CD1c-positive myeloid dendritic cell (primary cell): Measurements from ENCODE around the gene CTNND2.

Experiments
- DNase-seq: peaks from one replicate; pipeline ENCODE4 v3.0.0-alpha.2; 2016; ENCODE audit errors: extremely low spot score

CTNND2 gene, protein sequence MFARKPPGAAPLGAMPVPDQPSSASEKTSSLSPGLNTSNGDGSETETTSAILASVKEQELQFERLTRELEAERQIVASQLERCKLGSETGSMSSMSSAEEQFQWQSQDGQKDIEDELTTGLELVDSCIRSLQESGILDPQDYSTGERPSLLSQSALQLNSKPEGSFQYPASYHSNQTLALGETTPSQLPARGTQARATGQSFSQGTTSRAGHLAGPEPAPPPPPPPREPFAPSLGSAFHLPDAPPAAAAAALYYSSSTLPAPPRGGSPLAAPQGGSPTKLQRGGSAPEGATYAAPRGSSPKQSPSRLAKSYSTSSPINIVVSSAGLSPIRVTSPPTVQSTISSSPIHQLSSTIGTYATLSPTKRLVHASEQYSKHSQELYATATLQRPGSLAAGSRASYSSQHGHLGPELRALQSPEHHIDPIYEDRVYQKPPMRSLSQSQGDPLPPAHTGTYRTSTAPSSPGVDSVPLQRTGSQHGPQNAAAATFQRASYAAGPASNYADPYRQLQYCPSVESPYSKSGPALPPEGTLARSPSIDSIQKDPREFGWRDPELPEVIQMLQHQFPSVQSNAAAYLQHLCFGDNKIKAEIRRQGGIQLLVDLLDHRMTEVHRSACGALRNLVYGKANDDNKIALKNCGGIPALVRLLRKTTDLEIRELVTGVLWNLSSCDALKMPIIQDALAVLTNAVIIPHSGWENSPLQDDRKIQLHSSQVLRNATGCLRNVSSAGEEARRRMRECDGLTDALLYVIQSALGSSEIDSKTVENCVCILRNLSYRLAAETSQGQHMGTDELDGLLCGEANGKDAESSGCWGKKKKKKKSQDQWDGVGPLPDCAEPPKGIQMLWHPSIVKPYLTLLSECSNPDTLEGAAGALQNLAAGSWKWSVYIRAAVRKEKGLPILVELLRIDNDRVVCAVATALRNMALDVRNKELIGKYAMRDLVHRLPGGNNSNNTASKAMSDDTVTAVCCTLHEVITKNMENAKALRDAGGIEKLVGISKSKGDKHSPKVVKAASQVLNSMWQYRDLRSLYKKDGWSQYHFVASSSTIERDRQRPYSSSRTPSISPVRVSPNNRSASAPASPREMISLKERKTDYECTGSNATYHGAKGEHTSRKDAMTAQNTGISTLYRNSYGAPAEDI (N-terminal part only)

DNA sequence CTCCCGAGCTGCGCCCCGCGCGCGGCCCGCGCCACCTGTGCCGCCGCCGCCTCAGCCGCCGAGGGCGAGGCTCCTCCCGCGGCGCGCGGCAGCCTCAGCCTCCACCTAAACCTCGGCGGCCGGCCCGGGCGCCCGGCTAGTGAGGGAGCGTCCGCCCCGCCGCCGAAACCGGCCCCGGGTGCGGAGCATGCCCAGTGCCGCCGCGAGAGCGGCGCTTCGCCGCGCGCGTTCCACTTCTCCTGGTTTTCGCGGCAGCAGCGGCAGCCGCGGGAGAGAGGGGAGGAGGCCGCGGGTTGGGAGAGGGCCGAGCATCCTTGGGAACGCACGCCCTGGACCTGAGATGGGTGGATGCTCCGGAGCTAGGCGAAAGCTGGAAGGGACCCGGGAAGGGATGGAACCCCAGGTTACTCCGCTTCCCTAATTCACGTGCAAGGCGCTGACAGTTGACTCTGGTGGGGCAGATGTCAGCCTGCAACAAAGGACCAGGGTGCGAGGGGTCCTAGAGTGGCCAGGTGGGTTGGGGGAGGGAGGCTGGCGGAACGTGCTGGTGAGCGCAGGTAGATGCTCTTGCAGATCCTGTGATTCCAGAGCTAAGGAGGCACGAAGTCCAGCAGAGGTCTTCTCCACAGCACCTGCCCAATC lies at the start of gene CTNND2:
Gene CTNND2 (minus strand): TSS at position 182 of the 642 bp plus-strand sequence. CDS start 593 bp downstream, outside the sequence.
- no peak for DNase-seq

DNA sequence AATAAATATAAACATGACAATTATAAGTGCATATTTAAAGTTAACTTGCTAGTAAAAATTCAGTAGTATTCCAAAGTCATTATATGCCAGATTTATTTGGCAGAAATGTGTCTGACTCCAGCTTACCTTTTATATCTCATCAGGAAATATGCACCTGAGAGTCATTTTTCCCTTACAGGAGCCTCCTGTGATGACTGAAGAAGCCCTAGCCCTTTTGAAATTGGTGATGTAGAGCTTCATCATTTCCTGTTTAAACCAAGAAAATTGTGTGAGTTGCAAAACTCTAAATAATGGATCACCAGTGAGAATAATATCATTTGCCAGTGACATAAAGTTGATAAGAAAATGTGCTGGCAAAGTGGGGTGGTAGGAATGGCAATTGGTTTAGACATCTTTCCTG lies 42.1 kb upstream of the CTNND2 start:
- DNase-seq = no peak

DNA sequence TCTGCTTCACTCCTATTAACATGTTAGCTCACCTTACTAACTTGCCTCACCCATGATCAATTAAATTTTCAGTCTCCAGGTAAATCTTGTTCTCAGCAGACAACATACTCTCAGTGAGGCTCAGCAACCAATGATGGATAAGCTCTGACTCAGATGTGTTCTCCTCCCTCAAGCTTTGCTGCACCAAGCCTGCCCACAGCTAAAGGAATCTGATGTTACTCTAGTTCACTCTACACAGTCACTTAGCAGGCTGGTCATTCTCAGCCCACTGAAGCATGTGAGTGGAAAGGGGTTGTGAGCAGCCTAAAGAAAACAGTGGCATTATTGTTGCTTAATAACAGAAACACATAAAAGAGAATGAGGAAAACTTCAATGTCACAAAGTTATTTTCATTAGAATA lies 37.3 kb upstream of the CTNND2 start:
- no peak for DNase-seq

DNA sequence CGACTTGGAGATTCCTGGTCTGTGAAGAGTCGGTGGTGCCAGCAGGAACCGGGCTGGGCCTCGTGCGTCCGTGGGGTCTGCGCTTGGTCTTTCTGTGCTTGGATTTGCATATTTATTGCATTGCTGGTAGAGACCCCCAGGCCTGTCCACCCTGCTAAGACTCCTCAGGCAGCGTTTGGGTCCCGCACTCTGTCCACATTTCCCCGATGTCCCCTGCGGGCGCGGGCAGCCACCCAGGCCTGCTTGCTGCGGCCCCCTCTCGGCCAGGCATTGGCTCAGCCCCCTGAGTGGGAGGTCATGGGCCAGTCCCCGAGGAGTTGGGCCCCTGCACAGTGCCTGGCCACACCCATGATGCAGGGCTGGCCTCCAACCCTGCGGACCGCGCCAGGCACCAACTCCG lies 27.4 kb upstream of the CTNND2 start:
- DNase-seq = no peak

DNA sequence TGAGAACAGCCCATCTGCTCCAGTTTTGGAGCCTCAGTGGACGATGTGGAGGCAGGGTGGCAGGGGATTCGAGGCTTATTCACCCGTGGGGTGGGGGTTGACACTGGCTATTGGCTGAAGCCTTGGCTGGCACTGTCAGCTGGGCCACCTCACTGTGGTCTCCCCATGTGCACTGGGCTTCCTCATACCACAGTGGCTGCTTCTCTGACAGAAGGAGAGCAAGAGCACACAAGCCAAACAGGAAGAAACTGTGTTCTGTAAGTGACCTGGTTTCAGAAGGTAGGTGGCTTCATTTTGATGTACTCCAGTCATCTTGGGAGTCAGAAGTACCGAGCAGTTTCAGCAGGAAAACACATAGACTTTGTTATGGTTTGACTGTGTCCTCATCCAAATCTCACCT lies 24.7 kb upstream of the CTNND2 start:
- DNase-seq = no peak

DNA sequence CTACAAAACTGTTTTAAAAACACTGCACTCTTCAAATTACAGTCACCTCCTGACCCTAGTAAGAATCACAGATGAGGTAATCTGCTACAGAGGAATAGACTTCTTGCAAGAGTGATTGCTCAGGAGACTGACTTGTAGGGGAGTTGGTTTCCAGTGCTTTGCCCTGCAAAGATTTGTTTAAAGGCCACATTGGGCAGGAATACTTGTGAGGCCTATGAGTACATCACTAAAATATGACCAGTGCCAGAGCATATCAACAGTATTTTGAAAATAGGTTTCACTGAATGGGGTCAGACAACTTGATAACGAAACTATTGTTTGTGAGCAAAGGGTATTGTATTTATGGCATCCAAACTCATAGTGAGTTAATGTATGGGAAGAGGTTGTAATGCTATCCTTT lies 21.5 kb upstream of the CTNND2 start:
- no peak for DNase-seq

DNA sequence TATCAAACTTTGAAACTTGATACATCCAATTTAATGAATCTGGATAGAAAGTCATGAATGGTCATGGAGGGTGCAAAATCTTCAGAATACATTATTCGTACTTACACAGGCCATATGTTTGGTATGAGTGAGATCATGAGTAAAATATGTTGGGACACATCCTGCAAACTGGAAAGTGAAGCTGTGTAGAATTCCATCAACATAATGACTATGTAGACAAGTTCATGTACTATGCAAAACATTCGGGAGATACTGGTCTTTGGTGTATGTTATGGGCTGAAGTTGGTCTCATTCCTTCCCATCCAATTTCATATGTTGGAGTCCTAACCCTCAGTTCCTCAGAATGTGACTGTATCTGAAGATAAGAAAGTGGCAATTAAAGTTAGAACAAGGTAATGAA lies 18.1 kb upstream of the CTNND2 start:
- no peak for DNase-seq

DNA sequence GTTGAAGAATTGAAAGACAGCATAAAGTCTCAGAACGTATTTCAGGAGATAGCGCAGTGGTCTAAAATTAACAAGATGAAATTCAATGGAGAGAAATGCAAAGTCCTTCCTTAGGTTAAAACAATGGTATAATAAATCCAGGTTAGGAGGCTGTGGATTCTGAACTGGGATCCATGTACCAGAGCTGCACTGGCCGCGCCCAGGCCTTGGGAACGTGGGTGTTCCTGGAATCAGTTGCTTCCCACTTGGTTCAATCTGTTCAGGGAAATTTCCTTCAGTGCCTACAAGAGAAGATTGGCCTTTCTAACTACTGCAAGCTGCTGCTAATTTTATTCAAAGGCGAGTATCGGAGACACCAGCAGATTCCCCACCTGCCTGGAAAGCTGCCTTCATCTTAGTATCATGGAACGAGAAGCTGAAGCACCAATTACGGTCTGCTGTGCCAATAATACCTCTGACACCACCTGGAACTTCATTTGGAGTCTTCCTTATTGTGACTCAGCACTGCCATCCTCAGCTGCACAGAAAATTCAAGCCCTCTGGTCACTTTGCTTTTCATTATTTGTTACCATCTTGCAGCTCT lies 14.3 kb upstream of the CTNND2 start:
- no peak for DNase-seq

DNA sequence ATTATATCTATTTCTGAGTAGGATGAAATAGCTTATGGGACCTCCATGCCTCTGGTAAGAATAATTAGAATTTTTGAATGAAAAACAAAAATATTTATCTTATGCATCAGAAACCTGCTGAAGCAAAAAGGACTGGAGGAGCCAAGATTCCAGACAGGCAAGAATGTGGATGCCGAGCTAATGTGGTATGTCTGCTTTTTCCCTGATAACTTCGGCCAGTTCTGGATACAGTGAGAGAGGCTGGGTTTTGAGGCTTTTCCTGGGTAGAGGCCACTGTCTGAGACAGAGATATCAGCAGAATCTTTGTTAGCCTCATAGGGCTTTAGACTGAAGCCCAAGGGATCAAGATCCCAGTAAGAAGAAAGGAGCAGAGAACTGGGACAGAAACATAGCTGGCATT lies 5.2 kb upstream of the CTNND2 start:
- DNase-seq = no peak

DNA sequence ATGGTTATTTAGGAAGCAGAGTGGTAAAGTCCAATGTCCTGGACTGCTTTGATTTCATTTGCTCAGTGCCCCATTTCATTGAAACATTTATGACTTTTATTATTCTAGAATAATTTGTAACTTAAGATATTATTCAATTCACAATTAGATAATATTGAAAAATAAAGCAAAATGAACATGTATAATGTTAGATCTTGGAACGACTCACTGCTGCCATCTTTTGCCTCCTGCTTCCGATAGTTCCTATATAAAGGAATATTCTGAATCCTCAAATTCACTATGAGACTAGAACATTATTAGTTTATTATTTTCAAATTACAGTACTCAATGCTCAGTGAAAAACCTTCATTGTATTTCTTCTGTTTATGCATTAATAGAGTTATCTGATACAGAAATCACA lies 2.3 kb upstream of the CTNND2 start:
- no peak for DNase-seq

DNA sequence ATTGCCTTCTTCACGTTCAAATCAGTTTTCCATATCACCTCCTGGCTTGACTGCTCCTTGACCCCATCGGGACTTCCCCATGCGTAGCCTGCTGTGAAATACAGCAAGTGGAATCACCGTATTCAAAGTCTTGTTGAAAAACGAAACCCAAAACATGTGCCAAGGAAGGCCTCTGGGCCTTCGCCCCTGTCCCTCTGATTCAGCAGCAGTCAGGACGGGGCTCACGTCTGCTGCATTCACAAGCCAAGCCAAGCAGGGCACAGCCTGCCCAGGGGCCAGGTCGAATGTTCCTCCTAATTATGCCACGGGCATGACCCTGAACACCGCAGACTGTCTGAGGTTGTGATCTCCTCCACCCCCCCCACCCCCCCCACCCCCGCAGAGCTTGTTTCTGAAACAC lies 960 bp upstream of the CTNND2 start:
- DNase-seq = no peak

DNA sequence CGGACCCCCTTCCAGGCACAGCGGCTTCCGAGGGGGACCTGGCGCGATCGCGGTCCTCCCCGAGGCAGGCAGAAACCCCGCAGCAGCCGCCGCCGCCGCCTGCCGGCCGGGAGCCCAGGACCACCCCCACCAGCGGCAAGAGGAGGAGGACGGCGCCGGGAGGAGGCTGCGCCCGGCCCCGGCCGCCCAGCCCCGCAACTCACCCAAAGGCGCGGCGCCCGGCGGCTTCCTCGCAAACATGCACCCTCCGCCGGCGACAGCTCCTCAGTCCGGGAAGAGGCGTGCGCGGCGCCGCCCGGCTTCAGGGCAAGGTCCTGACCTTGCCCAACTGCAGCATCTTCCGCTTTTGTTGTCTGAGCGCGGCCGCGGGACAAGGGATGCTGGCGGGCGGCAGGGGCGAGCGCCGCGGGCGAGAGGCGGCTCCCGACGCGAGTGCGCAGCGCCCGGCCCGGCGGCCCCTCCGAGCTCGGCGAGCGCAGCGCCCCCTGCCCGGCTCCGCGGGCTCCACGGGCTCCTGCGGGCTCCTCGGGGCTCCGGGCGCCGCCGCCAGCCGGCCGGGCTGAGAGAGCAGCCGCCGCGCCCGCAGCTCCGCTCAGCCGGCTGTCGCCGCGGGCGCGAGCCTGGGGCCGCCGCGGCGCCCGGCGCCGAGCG lies 507 bp downstream of the CTNND2 start:
- peak; percentile 5 for DNase-seq

DNA sequence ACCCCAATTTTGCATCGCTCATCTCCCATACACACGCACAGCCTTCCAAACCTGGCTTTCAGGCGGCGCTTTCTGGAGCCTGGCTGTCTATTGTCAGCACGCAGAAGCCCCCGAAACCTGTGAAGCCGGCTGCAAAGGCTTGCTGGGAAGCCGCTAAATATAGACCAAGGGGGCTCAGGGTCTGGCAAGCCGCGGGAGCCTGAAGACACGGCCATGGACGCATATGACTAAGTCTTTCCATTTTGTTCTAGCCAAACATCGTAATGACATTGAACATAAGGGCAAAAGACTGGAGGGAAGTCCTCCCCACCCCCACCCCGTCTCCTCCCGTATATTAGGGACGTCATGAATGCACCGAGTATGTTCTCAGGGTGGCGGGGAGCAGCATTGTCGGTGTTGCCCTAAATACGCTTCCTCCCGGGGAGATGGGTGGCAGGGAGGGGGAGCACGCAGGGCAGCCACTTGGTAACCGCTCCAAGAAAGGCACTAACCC lies 1.1 kb downstream of the CTNND2 start:
- no peak for DNase-seq

DNA sequence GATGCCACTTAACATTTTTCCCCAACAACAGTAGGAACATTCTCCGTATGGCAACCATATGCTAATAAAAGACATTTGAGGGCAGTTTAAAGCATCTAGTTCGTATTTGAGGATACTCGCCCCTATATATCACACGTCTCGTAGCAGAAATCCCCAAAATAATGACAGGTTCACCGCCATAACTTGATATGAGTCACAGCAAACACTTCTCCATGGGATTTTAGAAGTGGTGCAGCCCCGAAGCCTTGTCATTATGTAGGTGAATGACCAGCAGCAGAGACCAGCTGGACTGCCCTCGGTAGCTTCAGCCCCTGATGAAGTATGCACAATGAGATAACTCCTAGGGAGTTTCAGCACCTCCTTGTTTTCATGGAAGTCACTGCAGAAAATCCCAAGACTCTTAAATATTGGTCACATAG lies 2.0 kb downstream of the CTNND2 start:
- no peak for DNase-seq

DNA sequence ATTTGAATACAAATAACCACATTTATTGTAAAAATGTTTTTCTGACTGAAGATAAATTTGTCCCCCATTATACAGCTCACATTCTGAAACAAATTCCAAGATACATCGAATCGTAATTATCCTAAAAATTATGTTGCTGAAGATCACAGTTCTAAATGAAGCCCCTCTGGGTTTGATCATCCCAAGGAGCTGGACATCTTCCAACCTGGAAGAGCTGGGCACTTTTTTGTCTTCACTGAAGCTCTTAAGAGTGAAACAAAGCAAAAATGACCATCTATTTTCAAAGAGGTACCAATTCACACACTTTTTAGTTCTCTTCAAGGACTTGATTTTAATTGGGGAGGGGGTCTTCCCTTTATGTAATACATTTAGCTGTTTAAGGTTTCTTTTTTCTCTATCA lies 5.5 kb downstream of the CTNND2 start:
- no peak for DNase-seq

DNA sequence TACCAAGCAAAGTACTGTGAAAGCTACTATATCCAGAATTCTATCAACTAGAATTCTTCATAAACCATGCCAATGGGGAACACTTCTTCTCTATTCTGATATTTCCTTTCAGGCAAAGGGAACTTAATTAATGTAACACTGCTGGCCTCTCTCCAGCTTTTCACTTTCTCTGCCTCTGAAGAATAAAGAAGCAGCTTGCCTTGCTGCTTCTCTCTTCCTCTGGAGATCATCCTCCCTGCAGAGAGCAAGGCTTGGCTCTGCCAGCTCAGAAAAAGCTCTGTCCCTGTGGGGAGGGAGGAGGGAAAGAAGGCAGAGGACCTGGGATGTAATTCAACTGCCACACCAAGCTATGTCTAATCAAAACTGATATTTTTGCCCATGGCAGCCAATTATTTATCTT lies 6.5 kb downstream of the CTNND2 start:
- no peak for DNase-seq

DNA sequence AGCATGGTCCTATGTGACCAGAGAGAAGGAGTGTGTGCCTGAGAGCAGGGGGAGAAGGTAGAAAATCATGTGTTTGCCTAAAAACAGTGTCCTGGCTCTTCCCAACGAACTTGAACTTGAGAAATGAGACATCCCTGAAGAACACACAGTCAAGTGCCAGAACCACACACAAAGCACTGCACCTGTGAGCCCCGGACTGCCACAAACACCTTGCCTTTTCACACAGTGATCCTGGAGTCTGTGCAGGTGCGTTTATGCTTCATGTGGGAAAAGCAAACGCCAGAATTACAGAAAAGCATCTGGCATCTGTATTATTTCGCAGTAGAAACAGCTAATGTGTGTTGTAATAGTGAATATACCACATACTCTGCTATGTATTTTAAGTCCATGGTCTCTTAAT lies 9.3 kb downstream of the CTNND2 start:
- no peak for DNase-seq

DNA sequence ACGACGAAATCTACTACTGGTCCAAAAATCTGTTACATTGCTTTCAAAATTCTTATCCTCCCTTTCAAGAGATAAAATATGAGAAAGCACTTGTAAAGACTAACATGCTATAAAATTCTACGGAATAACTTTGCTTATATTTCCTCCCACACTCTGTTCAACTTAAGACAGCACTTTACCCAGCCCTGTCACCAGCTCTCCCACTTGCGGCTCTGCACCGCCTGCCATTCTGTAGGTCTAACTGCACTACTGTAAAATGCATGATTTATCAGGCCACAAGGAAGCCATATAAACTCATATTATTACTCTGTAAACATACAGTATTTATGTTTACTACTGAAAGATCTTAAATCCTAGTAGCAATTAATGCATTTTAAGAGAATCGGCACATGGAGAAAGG lies 11.4 kb downstream of the CTNND2 start:
- no peak for DNase-seq

DNA sequence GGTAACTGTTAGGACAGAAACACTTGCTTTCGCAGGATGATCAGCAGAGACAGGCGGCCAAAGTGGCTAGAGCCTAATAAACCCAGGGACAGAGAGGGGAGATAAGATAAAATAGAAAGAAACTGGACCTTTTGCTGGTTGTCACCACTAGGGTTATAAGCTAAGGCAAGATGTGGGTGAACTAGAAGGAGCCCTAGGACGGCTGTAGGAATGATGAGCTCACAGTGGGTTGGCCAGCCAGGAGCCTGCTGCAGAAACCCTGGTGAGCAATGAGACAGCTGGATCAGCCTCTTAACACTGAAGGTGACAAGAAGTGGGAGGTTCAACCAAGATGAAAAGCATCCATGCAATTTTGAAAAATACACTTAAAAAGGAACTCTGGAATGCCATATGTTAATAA lies 13.5 kb downstream of the CTNND2 start:
- no peak for DNase-seq

DNA sequence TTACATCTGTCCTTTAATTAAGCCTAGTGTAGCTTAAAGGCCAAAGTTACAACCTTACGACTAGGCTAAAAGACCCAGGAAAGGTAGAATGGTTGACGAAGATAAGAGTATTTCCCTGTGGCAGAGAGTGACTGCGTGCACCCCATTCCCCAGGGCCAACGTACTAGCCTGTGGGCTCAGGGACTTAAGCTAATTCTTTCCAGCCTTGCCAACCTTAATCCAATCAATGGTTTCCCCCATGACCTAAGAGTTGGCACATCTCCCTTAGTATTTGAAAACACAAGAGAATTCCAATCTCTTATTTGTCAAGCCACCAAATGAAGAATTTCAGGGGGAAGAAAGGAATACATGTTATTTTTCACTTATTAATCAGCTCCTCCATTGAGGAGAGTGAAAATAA lies 16.0 kb downstream of the CTNND2 start:
- no peak for DNase-seq

DNA sequence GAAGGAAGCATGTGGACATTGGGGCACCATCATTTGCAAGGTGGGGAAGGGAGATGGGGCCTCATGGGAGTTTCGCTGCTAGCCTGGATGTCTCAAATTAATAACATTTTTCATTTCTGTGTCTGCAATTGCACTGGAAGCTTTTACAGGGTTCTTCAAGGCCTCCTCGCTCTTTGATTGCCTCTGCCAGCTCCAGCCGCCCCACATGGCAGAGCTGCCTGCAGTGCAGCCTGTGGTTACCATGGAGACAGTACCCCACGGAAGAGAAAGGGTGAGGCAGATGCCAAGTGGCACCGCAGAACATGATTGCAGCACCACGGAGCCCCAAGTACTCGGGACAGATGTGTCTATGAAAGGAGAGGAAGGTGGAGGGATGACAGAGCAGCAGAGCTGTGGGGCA lies 25.4 kb downstream of the CTNND2 start:
- DNase-seq = no peak
